HepG2 (cell line): Measurements from ENCODE around the gene CYP2J2. TPM values are rescaled to one million over a fixed set of nuclear protein-coding genes. Genes with fewer than 3 reads are reported as not detected.
A peak's percentile ranks its signal among the peaks of the same experiment; 100 is the strongest.

Experiments
- ARID4A ChIP-seq: sonication (generic); formaldehyde crosslinking; IDR thresholded peaks from 2 replicates; pipeline ENCODE4 v1.5.0; 2020; ENCODE audit warnings: mild to moderate bottlenecking, missing genetic modification reagents, borderline replicate concordance
- CBX1 ChIP-seq: IDR thresholded peaks from one replicate; pipeline ENCODE4 v1.6.1; 2016; ENCODE audit warnings: antibody characterized with exemption, low read depth
- CBX2 ChIP-seq, 2 experiments: fragments of 200-600 bp in 1 of 2; sonication (generic); formaldehyde crosslinking in 1 of 2; IDR thresholded peaks; 2 replicates each; pipeline versions ENCODE4 v1.7.0 to v1.8.1; 2018 to 2022; ENCODE audit warnings: low read depth in 2 of 2, low read length in 1 of 2, mild to moderate bottlenecking in 1 of 2, missing genetic modification reagents in 1 of 2
- ELF1 ChIP-seq: sonication (generic); formaldehyde crosslinking; IDR thresholded peaks from 2 replicates; pipeline ENCODE4 v1.4.0; 2020; ENCODE audit warnings: missing genetic modification reagents
- EZH2 ChIP-seq: conservative IDR thresholded peaks from 2 replicates; pipeline ENCODE4 v1.6.1; 2012; ENCODE audit warnings: mild to moderate bottlenecking, low read depth, low read length, moderate library complexity
- FOXM1 ChIP-seq: sonication (generic); formaldehyde crosslinking; IDR thresholded peaks from 2 replicates; pipeline ENCODE4 v1.5.0; 2020; ENCODE audit warnings: missing genetic modification reagents
- HINFP ChIP-seq: sonication (generic); formaldehyde crosslinking; IDR thresholded peaks from 2 replicates; pipeline ENCODE4 v1.4.0; 2020; ENCODE audit warnings: low read depth, mild to moderate bottlenecking, missing genetic modification reagents
- HNRNPK ChIP-seq: fragments of 200-400 bp; formaldehyde crosslinking; IDR thresholded peaks from 2 replicates; pipeline ENCODE4 v1.6.1; 2018; ENCODE audit warnings: low read length, low read depth, moderate library complexity, mild to moderate bottlenecking; ENCODE audit not compliant: poor library complexity, severe bottlenecking
- KAT2B ChIP-seq: fragments of 150-350 bp; IDR thresholded peaks from 2 replicates; pipeline ENCODE4 v1.6.1; 2014; ENCODE audit warnings: low read depth, low read length, borderline replicate concordance
- NFATC3 ChIP-seq: sonication (generic); formaldehyde crosslinking; IDR thresholded peaks from 2 replicates; pipeline ENCODE4 v1.5.1; 2020; ENCODE audit warnings: mild to moderate bottlenecking, missing genetic modification reagents
- NFE2 ChIP-seq: sonication (generic); formaldehyde crosslinking; IDR thresholded peaks from 2 replicates; pipeline ENCODE4 v1.4.0; 2020; ENCODE audit warnings: missing genetic modification reagents
- SIN3B ChIP-seq: fragments of 150-350 bp; IDR thresholded peaks from 2 replicates; pipeline ENCODE4 v1.6.1; 2014; ENCODE audit warnings: low read length
- SMAD9 ChIP-seq: sonication (generic); formaldehyde crosslinking; IDR thresholded peaks from 2 replicates; pipeline ENCODE4 v1.5.1; 2020; ENCODE audit warnings: mild to moderate bottlenecking, missing genetic modification reagents
- TBP ChIP-seq: sonication (generic); formaldehyde crosslinking; IDR thresholded peaks from 2 replicates; pipeline ENCODE4 v1.5.0; 2020; ENCODE audit warnings: missing genetic modification reagents
- ZNF232 ChIP-seq: sonication (generic); formaldehyde crosslinking; IDR thresholded peaks from 2 replicates; pipeline ENCODE4 v1.4.0; 2020; ENCODE audit warnings: missing genetic modification reagents, borderline replicate concordance
- ZNF256 ChIP-seq: sonication (generic); formaldehyde crosslinking; conservative IDR thresholded peaks from 2 replicates; pipeline ENCODE4 v1.4.0; 2020; ENCODE audit warnings: missing genetic modification reagents
- ZNF468 ChIP-seq: sonication (generic); formaldehyde crosslinking; IDR thresholded peaks from 2 replicates; pipeline ENCODE4 v1.8.0; 2022; ENCODE audit warnings: mild to moderate bottlenecking, moderate library complexity, missing genetic modification reagents
- ZNF660 ChIP-seq: sonication (generic); formaldehyde crosslinking; IDR thresholded peaks from 2 replicates; pipeline ENCODE4 v1.5.1; 2020; ENCODE audit warnings: mild to moderate bottlenecking, low read depth, missing genetic modification reagents, borderline replicate concordance
- ZNF670 ChIP-seq: sonication (generic); formaldehyde crosslinking; IDR thresholded peaks from 2 replicates; pipeline ENCODE4 v1.8.0; 2022; ENCODE audit warnings: mild to moderate bottlenecking, missing genetic modification reagents, borderline replicate concordance
- ZNF687 ChIP-seq: sonication (generic); formaldehyde crosslinking; IDR thresholded peaks from 2 replicates; pipeline ENCODE4 v1.5.1; 2020; ENCODE audit warnings: mild to moderate bottlenecking, missing genetic modification reagents, moderate library complexity
- ZSCAN31 ChIP-seq: sonication (generic); formaldehyde crosslinking; IDR thresholded peaks from 2 replicates; pipeline ENCODE4 v1.5.0; 2020; ENCODE audit warnings: low read depth, mild to moderate bottlenecking, missing genetic modification reagents
- polyA plus RNA-seq, 8 experiments: library from polyadenylated mRNA; depleted of rRNA in 3 of 8; stranded (reverse) in 7 of 8; unstranded in 1 of 8; fragments of >200 nt; fragmentation: Illumina TruSeq in 4 of 8; extraction: Trizol in 4 of 8; gene quantifications; 2 replicates each; pipeline versions ENCODE4 v1.2.1 to v1.2.3, GENCODE V29; 2011 to 2016; ENCODE audit warnings: low read depth in 4 of 8, missing spikeins in 1 of 8, mixed read lengths in 1 of 8; ENCODE audit not compliant: insufficient read depth in 1 of 8
- total RNA-seq, 5 experiments: library from RNA; depleted of rRNA; stranded (reverse); fragments of >200 nt; fragmentation: Illumina TruSeq; extraction: Trizol; gene quantifications; 2 replicates each; pipeline ENCODE4 v1.2.3, GENCODE V29; 2016; ENCODE audit warnings: low read depth in 1 of 5

The CYP2J2 gene
- total and polyA plus RNA-seq, 2 of the 13 experiments (the other 11 are each of a cell fraction or from before 2014, with no cell fraction given) = 2.1 to 5.9 TPM

GRCh38 chr1:59856725-59857338 is 69.7 kb downstream of the CYP2J2 start (continued):
- TF ChIP-seq HINFP (CRISPR knock-in tag) (no peak), ZNF687 (CRISPR knock-in tag) (no peak), ELF1 (peak; percentile 21; the same call in 1 of the 2 replicates), FOXM1 (no peak), NFATC3 (CRISPR knock-in tag) (no peak), KAT2B (no peak), ZNF468 (CRISPR knock-in tag) (no peak), CBX1 (no peak), ZNF232 (CRISPR knock-in tag) (peak; percentile 54; the same call in 1 of the 2 replicates), CBX2 (IDR thresholded peaks at IDR 0.05; ENCODE audit: low read depth, low read length) (no peak), CBX2 (CRISPR knock-in tag; IDR thresholded peaks at IDR 0.05; ENCODE audit: low read depth) (no peak), ZNF660 (CRISPR knock-in tag) (no peak), NFE2 (CRISPR knock-in tag) (no peak), SIN3B (no peak), HNRNPK (no peak), SMAD9 (CRISPR knock-in tag) (no peak), ZNF670 (CRISPR knock-in tag) (no peak), TBP (CRISPR knock-in tag) (no peak), ZNF256 (CRISPR knock-in tag) (no peak), ARID4A (CRISPR knock-in tag) (peak; percentile 45; the same call in 1 of the 2 replicates), EZH2 (no peak), ZSCAN31 (no peak)
